A549 (cell line): ENCODE data around the gene BMPER. TPM values are rescaled to one million over a fixed set of nuclear protein-coding genes. Genes with fewer than 3 reads are reported as not detected.
A peak's percentile ranks its signal among the peaks of the same experiment; 100 is the strongest.

ENCODE experiments used
- ATAC-seq, 2 experiments: fragments of 200-7000 bp in 1 of 2; fragments of >200 bp in 1 of 2; cut with Nextera tagmentation in 1 of 2; cut with Tn5 transposase in 1 of 2; 3 replicates each; pipeline versions ENCODE4 v1.8.0 to v1.9.1; 2018 to 2020; ENCODE audit warnings: mild to moderate bottlenecking in 1 of 2, moderate library complexity in 1 of 2
- CTCF ChIA-PET: fragments of 300-600 bp; sonication (Branson Sonifier 250); formaldehyde crosslinking; extraction: SDS; loops from one replicate; lab custom pipeline; 2021; ENCODE audit warnings: antibody characterized with exemption, inconsistent platforms; lab: Yijun Ruan, JAX
- POLR2A ChIA-PET: fragments of 350-600 bp; formaldehyde crosslinking; extraction: SDS; loops from one replicate; lab custom pipeline; 2021; ENCODE audit warnings: antibody characterized with exemption, inconsistent platforms; lab: Yijun Ruan, JAX
- DNase-seq, 2 experiments: peaks; one replicate each; pipeline versions ENCODE4 v3.0.0 to v3.0.0-alpha.2; 2011 to 2016; ENCODE audit warnings: low read depth in 1 of 2, low spot score in 1 of 2
- FAIRE-seq: peaks from 2 replicates; lab custom pipeline; 2011; peaks lifted over from hg19 to GRCh38; lab: Jason Lieb, UNC
- H3K27ac ChIP-seq, 2 experiments: fragments of >200 bp; sonication (Bioruptor Twin); formaldehyde crosslinking; 3 replicates each; pipeline ENCODE4 v1.5.1; 2016 to 2017
- H3K4me1 ChIP-seq: fragments of >200 bp; sonication (Bioruptor Twin); formaldehyde crosslinking; 3 replicates; pipeline ENCODE4 v1.6.1; 2016
- H3K4me2 ChIP-seq: fragments of >200 bp; sonication (Bioruptor Twin); formaldehyde crosslinking; 3 replicates; pipeline ENCODE4 v1.6.1; 2016
- H3K4me3 ChIP-seq: fragments of >200 bp; sonication (Bioruptor Twin); formaldehyde crosslinking; 3 replicates; pipeline ENCODE4 v1.5.1; 2016
- H3K9me3 ChIP-seq: fragments of >200 bp; sonication (Bioruptor Twin); formaldehyde crosslinking; 3 replicates; pipeline ENCODE4 v1.6.1; 2016
- CBX2 ChIP-seq: fragments of 200-600 bp; sonication (generic); IDR thresholded peaks from 2 replicates; pipeline ENCODE4 v1.6.1; 2016; ENCODE audit warnings: low read depth, mild to moderate bottlenecking, borderline replicate concordance
- CHD2 ChIP-seq: fragments of 150-350 bp; IDR thresholded peaks from 2 replicates; pipeline ENCODE4 v1.6.1; 2014; ENCODE audit warnings: low read length; ENCODE audit not compliant: partially characterized antibody
- CHD4 ChIP-seq: fragments of 200-600 bp; sonication (generic); IDR thresholded peaks from 2 replicates; pipeline ENCODE4 v1.6.1; 2016; ENCODE audit warnings: antibody characterized with exemption, mild to moderate bottlenecking, borderline replicate concordance
- EHMT2 ChIP-seq: fragments of 200-600 bp; sonication (generic); IDR thresholded peaks from 2 replicates; pipeline ENCODE4 v1.6.1; 2016; ENCODE audit warnings: antibody characterized with exemption, low read depth, mild to moderate bottlenecking, moderate library complexity
- GATA3 ChIP-seq: IDR thresholded peaks from 2 replicates; pipeline ENCODE4 v1.6.1; 2012; ENCODE audit warnings: borderline replicate concordance
- HDAC2 ChIP-seq: fragments of 200-600 bp; sonication (generic); IDR thresholded peaks from 2 replicates; pipeline ENCODE4 v1.6.1; 2016
- HEYL ChIP-seq: fragments of 250-450 bp; sonication (Bioruptor Pico); IDR thresholded peaks from 2 replicates; pipeline ENCODE4 v1.8.0; 2021; ENCODE audit warnings: mild to moderate bottlenecking, moderate library complexity
- HOXA7 ChIP-seq: fragments of 250-450 bp; sonication (Bioruptor Pico); IDR thresholded peaks from 2 replicates; pipeline ENCODE4 v1.5.0; 2020; ENCODE audit warnings: mild to moderate bottlenecking, moderate library complexity
- HOXB13 ChIP-seq: fragments of 250-450 bp; sonication (Bioruptor Pico); IDR thresholded peaks from 2 replicates; pipeline ENCODE4 v1.5.0; 2020; ENCODE audit warnings: low read depth, mild to moderate bottlenecking, moderate library complexity
- JUN ChIP-seq, 2 experiments: fragments of >200 bp; sonication (Bioruptor Twin); formaldehyde crosslinking; IDR thresholded peaks; 2 replicates in 1 of 2; 3 replicates in 1 of 2; pipeline ENCODE4 v1.6.1; 2016 to 2017
- KDM5A ChIP-seq: fragments of 200-600 bp; sonication (generic); IDR thresholded peaks from 2 replicates; pipeline ENCODE4 v1.6.1; 2016; ENCODE audit warnings: antibody characterized with exemption, mild to moderate bottlenecking
- PHF8 ChIP-seq: fragments of 200-600 bp; sonication (generic); IDR thresholded peaks from 2 replicates; pipeline ENCODE4 v1.6.1; 2016; ENCODE audit warnings: low read depth, mild to moderate bottlenecking, antibody characterized with exemption, moderate library complexity, borderline replicate concordance
- POLR2A ChIP-seq: IDR thresholded peaks from 2 replicates; pipeline ENCODE4 v1.6.1; 2012; ENCODE audit warnings: mild to moderate bottlenecking, low read length
- RAD21 ChIP-seq, 2 experiments: fragments of >200 bp in 1 of 2; sonication (Bioruptor Twin) in 1 of 2; formaldehyde crosslinking in 1 of 2; IDR thresholded peaks in 1 of 2; conservative IDR thresholded peaks in 1 of 2; 2 replicates in 1 of 2; 3 replicates in 1 of 2; pipeline ENCODE4 v1.6.1; 2012 to 2018; ENCODE audit warnings: inconsistent platforms in 1 of 2
- TP53 ChIP-seq: fragments of 250-450 bp; sonication (Bioruptor Pico); IDR thresholded peaks from 2 replicates; pipeline ENCODE4 v1.5.0; 2021; ENCODE audit warnings: mild to moderate bottlenecking, moderate library complexity
- ZFP36 ChIP-seq: fragments of 450-650 bp; IDR thresholded peaks from 2 replicates; pipeline ENCODE4 v1.6.1; 2014; ENCODE audit warnings: borderline replicate concordance; ENCODE audit not compliant: partially characterized antibody
- ZSCAN20 ChIP-seq: fragments of 250-450 bp; sonication (Bioruptor Pico); IDR thresholded peaks from 2 replicates; pipeline ENCODE4 v1.8.0; 2022; ENCODE audit warnings: mild to moderate bottlenecking, moderate library complexity
- WGBS: methylation state at CpG from one replicate; pipeline ENCODE4 v1.1.6; 2017; ENCODE audit errors: missing lambda C conversion rate; 5-methylcytosine and 5-hydroxymethylcytosine counted together
- polyA plus RNA-seq, 4 experiments: library from polyadenylated mRNA; depleted of rRNA in 3 of 4; stranded (reverse); fragments of >200 nt; fragmentation: RNase III in 1 of 4; extraction: RNeasy Plus Mini Kit Qiagen cat#74134 plus additional on column Dnase treatment in 1 of 4; gene quantifications; 2 replicates in 3 of 4; 3 replicates in 1 of 4; pipeline ENCODE4 v1.2.3, GENCODE V29; 2011 to 2017
- TF ChIP-seq, protein P1 (sequence below): IDR thresholded peaks from 2 replicates; pipeline ENCODE4 v1.6.1; 2012; ENCODE audit warnings: low read depth, borderline replicate concordance
- TF ChIP-seq, protein P2 (sequence below): fragments of >200 bp; sonication (Bioruptor Twin); formaldehyde crosslinking; IDR thresholded peaks from 3 replicates; pipeline ENCODE4 v1.5.1; 2016
- TF ChIP-seq, protein P3 (sequence below): fragments of >200 bp; sonication (Bioruptor Twin); formaldehyde crosslinking; IDR thresholded peaks from 2 replicates; pipeline ENCODE4 v1.6.1; 2016

Gene BMPER
- polyA plus RNA-seq, 2 of the 4 experiments (the other 2 are of a cell fraction): 5.0 to 5.8 TPM

DNA sequence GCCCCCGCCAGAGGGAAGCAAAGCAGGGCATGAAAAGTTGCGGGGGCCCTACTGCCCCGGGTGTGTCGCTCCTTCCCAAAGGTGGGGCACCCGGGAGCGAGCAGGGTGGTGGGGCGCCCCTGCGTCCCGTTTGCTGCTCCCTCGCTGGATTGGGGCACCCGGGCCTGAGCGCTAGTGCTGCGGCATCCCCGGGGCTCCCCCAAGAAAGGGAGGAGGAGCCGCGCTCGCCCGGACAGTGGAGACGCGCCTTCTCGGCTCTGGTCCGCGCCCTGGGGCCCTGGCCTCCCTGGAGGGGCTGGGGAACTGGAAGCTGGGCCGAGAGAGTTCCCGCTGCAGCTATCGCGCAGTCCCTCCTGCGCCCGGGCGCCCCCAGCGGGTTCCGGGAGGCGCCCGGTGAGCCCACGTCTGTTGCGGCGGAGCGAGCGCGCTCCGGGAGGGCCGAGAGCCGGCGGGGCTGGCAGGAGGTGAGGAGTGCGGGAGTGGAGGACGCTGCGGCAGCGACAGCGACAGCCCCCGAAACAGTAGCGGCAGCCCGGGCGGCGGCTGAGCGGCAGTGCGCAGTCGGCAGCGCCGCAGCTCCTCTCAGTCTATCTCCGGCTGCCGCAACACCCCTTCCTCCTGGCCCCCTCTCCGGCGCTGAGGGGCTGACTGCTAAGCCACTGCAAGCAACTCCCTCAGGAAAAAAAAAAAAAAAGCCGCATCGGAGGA lies 504 bp upstream of the BMPER start:
- H3K9me3 ChIP-seq: no peaks in the 10 kb centered on the region
- DNase-seq (peak; percentile 46 to 48), FAIRE-seq (no peak), ATAC-seq (peak; percentile 91 to 92)
- ChIA-PET CTCF (interaction anchor here (0.6 to 4.2 kb wide), 22 partner anchors 10 to 719 kb away, joined by 3 to 41 read pairs (median 4); no protein-coding TSS in a partner anchor), POLR2A (interaction anchor here (0.6 to 1.4 kb wide), 6 partner anchors 51 to 653 kb away, joined by 3 to 4 read pairs (median 3); no protein-coding TSS in a partner anchor)
- peaks cover 34% of the 10 kb centered on the region for H3K4me1 ChIP-seq
- peak overlapping the region; percentile 80 for H3K4me2 ChIP-seq
- TF ChIP-seq JUN (IDR thresholded peaks at IDR 0.05) (0 out of 5 replicates have a peak, but pooled peaks of 1 of the 2 experiments have one; percentile 23), KDM5A (no peak), RAD21 (conservative IDR thresholded peaks at IDR 0.05 in 1 of 2, IDR thresholded peaks at IDR 0.05 in 1 of 2) (peak; percentile 4 to 31; a peak in 1 of 5 replicates), POLR2A (peak; percentile 30; the same call in 1 of the 2 replicates), CHD4 (no peak), HDAC2 (peak; percentile 77; the same call in 1 of the 2 replicates), CHD2 (peak; percentile 54)
- TF ChIP-seq, protein P1, sequence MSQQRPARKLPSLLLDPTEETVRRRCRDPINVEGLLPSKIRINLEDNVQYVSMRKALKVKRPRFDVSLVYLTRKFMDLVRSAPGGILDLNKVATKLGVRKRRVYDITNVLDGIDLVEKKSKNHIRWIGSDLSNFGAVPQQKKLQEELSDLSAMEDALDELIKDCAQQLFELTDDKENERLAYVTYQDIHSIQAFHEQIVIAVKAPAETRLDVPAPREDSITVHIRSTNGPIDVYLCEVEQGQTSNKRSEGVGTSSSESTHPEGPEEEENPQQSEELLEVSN: 0 out of 2 replicates have a peak, but pooled peaks have one; percentile 8
- WGBS: 0% methylated on average over 13 of the region's 65 CpGs
- H3K4me3 ChIP-seq: peak overlapping the region; percentile 67
- H3K27ac ChIP-seq: peak overlapping the region; percentile 87 to 95

DNA sequence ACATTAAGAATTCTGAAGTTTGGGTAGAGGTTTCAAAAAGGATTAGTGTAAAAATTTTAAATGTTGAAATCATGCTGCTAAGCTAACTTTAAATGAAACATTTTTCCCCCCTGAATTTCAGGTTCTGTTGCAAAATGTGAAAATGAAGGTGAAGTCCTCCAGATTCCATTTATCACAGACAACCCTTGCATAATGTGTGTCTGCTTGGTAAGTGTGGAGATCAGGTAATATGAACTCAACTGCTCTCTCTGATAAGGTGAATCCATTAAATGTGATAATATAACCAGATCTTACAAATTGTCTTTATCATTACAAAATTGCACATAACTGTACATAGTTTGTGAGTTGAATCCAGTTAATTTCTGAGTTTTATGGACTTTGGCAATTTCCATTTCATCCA lies 1.4 kb downstream of the BMPER start:
- ATAC-seq: no peak
- Histone ChIP-seq H3K9me3 (no peaks in the 10 kb centered on the region), H3K4me1 (peaks cover 18% of the 10 kb centered on the region; the same call in 1 of the 3 replicates), H3K27ac (no peak overlapping the region), H3K4me3 (no peak overlapping the region), H3K4me2 (peak overlapping the region; percentile 80)
- POLR2A ChIA-PET: no interaction called here
- no peak for FAIRE-seq
- CTCF ChIA-PET: interaction anchor here (1.1 to 6.2 kb wide), 4 partner anchors 12 to 70 kb away, joined by 3 to 53 read pairs (median 12); no protein-coding TSS in a partner anchor
- TF ChIP-seq EHMT2 (no peak), ZSCAN20 (no peak), ZFP36 (no peak), CBX2 (no peak), GATA3 (no peak), TP53 (CRISPR knock-in tag) (no peak), HOXA7 (no peak), HEYL (CRISPR knock-in tag) (no peak), POLR2A (no peak), HOXB13 (CRISPR knock-in tag) (no peak)
- TF ChIP-seq, protein P2, sequence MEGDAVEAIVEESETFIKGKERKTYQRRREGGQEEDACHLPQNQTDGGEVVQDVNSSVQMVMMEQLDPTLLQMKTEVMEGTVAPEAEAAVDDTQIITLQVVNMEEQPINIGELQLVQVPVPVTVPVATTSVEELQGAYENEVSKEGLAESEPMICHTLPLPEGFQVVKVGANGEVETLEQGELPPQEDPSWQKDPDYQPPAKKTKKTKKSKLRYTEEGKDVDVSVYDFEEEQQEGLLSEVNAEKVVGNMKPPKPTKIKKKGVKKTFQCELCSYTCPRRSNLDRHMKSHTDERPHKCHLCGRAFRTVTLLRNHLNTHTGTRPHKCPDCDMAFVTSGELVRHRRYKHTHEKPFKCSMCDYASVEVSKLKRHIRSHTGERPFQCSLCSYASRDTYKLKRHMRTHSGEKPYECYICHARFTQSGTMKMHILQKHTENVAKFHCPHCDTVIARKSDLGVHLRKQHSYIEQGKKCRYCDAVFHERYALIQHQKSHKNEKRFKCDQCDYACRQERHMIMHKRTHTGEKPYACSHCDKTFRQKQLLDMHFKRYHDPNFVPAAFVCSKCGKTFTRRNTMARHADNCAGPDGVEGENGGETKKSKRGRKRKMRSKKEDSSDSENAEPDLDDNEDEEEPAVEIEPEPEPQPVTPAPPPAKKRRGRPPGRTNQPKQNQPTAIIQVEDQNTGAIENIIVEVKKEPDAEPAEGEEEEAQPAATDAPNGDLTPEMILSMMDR: no peak
- no peak for DNase-seq

DNA sequence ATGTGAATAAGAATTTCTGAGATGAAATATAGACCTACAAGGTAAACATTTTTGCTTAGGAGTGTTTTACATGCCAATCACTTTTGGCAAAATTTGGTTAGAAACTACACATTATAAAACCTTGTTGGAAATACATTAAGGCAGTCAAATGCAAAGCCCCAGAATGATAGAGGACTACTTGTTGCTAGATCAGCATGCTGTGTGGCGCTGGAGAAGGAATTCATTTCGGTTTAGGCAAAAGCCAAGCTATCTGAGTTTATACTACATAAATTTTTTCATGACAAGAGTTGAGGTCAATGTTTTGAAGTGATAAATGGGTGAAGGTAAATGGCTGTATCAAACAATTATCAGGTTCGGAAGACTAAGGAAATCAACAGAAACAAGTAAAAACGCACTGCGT lies 2.3 kb downstream of the BMPER start:
- 90% methylated on average over 5 of the region's 5 CpGs for WGBS

More for the DNA sequence above, 2.3 kb downstream of the BMPER start:
- no peak overlapping the region for H3K27ac ChIP-seq
- CTCF ChIA-PET: interaction anchor here (0.8 to 6.2 kb wide), 6 partner anchors 9 to 151 kb away, joined by 3 to 53 read pairs (median 4); no protein-coding TSS in a partner anchor
- no peak for ATAC-seq
- TF ChIP-seq PHF8: no peak
- TF ChIP-seq, protein P3, sequence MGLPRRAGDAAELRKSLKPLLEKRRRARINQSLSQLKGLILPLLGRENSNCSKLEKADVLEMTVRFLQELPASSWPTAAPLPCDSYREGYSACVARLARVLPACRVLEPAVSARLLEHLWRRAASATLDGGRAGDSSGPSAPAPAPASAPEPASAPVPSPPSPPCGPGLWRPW: no peak
- TF ChIP-seq, all 56 proteins: peak for 0
- DNase-seq: no peak
- Histone ChIP-seq H3K4me1 (peaks cover 18% of the 10 kb centered on the region; the same call in 1 of the 3 replicates), H3K4me3 (no peak overlapping the region), H3K4me2 (peak overlapping the region; percentile 80; the same call in 1 of the 3 replicates), H3K9me3 (no peaks in the 10 kb centered on the region)
- FAIRE-seq: no peak
- POLR2A ChIA-PET: no interaction called here
